B cell (primary cell): ENCODE results near the gene CACNA2D3. TPM values are rescaled to one million over a fixed set of nuclear protein-coding genes. Genes with fewer than 3 reads are reported as not detected.

ENCODE experiments used
- ATAC-seq: fragments of 200-7000 bp; cut with Tn5 transposase; one replicate; pipeline ENCODE4 v1.10.0; 2021; ENCODE audit warnings: low read depth, mild to moderate bottlenecking, moderate number of reproducible peaks, moderate library complexity
- CTCF ChIA-PET: fragments of 350-600 bp; sonication (Branson Sonifier 250); formaldehyde crosslinking; loops from one replicate; lab custom pipeline; 2021; ENCODE audit warnings: antibody characterized with exemption, inconsistent platforms; lab: Charles Lee
- POLR2A ChIA-PET: fragments of 350-600 bp; sonication (Branson Sonifier 250); formaldehyde crosslinking; loops from one replicate; lab custom pipeline; 2021; ENCODE audit warnings: antibody characterized with exemption; lab: Charles Lee
- DNase-seq: peaks from one replicate; pipeline ENCODE4 v3.0.0; 2013
- H2AFZ ChIP-seq: 2 replicates; pipeline ENCODE4 v1.6.1; 2012; ENCODE audit warnings: mild to moderate bottlenecking, low read depth, low read length; ENCODE audit not compliant: insufficient read depth, poor library complexity, severe bottlenecking
- H3K27ac ChIP-seq, 2 donors: 1 replicate in 1 of 2; 2 replicates in 1 of 2; pipeline ENCODE4 v1.5.1; 2012 to 2013; ENCODE audit warnings: low read length in 2 of 2, mild to moderate bottlenecking in 2 of 2, moderate library complexity in 1 of 2
- H3K27me3 ChIP-seq, 4 experiments: fragments of 200-600 bp in 1 of 4; sonication (generic) in 1 of 4; replicated peaks in 1 of 4; 1 replicate in 2 of 4; 2 replicates in 2 of 4; pipeline versions ENCODE4 v1.6.1 to v1.7.0; 2013 to 2016; ENCODE audit warnings: low read length in 3 of 4, mild to moderate bottlenecking in 2 of 4, mixed read lengths in 1 of 4, moderate library complexity in 1 of 4; ENCODE audit not compliant: insufficient read depth in 4 of 4, control insufficient read depth in 3 of 4; ENCODE audit errors: control extremely low read depth in 1 of 4
- H3K36me3 ChIP-seq, 2 experiments: replicated peaks in 1 of 2; 1 replicate in 1 of 2; 2 replicates in 1 of 2; pipeline versions ENCODE4 v1.6.1 to v1.7.1; 2013; ENCODE audit warnings: low read length in 1 of 2; ENCODE audit not compliant: insufficient read depth in 2 of 2, control insufficient read depth in 1 of 2; ENCODE audit errors: control extremely low read depth in 1 of 2, extremely low read depth in 1 of 2
- H3K4me1 ChIP-seq, 2 donors: fragments of 200-600 bp in 1 of 2; sonication (generic) in 1 of 2; 1 replicate in 1 of 2; 2 replicates in 1 of 2; pipeline versions ENCODE4 v1.5.1 to v1.6.1; 2013 to 2017; ENCODE audit warnings: low read length in 2 of 2; ENCODE audit not compliant: control insufficient read depth in 2 of 2, insufficient read depth in 2 of 2
- H3K4me2 ChIP-seq: replicated peaks from 2 replicates; pipeline ENCODE3; 2012; ENCODE audit warnings: mild to moderate bottlenecking, low read depth, low read length; ENCODE audit not compliant: poor library complexity, severe bottlenecking
- H3K4me3 ChIP-seq, 5 experiments: fragments of 200-600 bp in 1 of 5; sonication (generic) in 1 of 5; 1 replicate in 3 of 5; 2 replicates in 2 of 5; pipeline versions ENCODE4 v1.5.1 to v1.7.0; 2011 to 2016; ENCODE audit warnings: low read length in 4 of 5, mild to moderate bottlenecking in 4 of 5, low read depth in 2 of 5, control low read depth in 1 of 5, moderate library complexity in 1 of 5; ENCODE audit not compliant: insufficient read depth in 1 of 5; ENCODE audit errors: control extremely low read depth in 1 of 5, extremely low read depth in 1 of 5
- H3K79me2 ChIP-seq: fragments of 200-600 bp; sonication (generic); one replicate; pipeline ENCODE4 v1.6.0; 2016; ENCODE audit warnings: low read length; ENCODE audit not compliant: control insufficient read depth, insufficient read depth
- H3K9ac ChIP-seq: fragments of 200-600 bp; sonication (generic); 2 replicates; pipeline ENCODE4 v1.6.1; 2017; ENCODE audit warnings: mild to moderate bottlenecking, low read length, moderate library complexity
- H3K9me3 ChIP-seq, 3 donors: one replicate each; pipeline versions ENCODE4 v1.6.1 to v1.7.1; 2013; ENCODE audit warnings: low read length in 2 of 3; ENCODE audit not compliant: control insufficient read depth in 2 of 3, insufficient read depth in 1 of 3; ENCODE audit errors: control extremely low read depth in 1 of 3
- H4K20me1 ChIP-seq: 2 replicates; pipeline ENCODE4 v1.6.0; 2012; ENCODE audit warnings: mild to moderate bottlenecking, low read length; ENCODE audit not compliant: insufficient read depth, control insufficient read depth, poor library complexity, severe bottlenecking
- H3K27ac Mint-ChIP-seq: one replicate; pipeline ENCODE4 v1.8.0; 2021; ENCODE audit warnings: mixed read lengths
- H3K27me3 Mint-ChIP-seq: one replicate; pipeline ENCODE4 v1.8.0; 2021; ENCODE audit warnings: mixed read lengths
- H3K4me1 Mint-ChIP-seq: one replicate; pipeline ENCODE4 v1.8.0; 2021; ENCODE audit warnings: mixed read lengths
- H3K4me3 Mint-ChIP-seq: one replicate; pipeline ENCODE4 v1.8.0; 2021; ENCODE audit warnings: mixed read lengths
- H3K9me3 Mint-ChIP-seq: one replicate; pipeline ENCODE4 v1.8.0; 2022; ENCODE audit warnings: mixed read lengths; ENCODE audit not compliant: insufficient read depth
- EZH2 ChIP-seq: IDR thresholded peaks from 2 replicates; pipeline ENCODE4 v1.6.1; 2012; ENCODE audit warnings: borderline replicate concordance, low read depth, mild to moderate bottlenecking, moderate library complexity, low read length; ENCODE audit not compliant: insufficient read depth, poor library complexity, severe bottlenecking
- WGBS: methylation state at CpG from one replicate; pipeline ENCODE4 v1.1.5; 2013; ENCODE audit warnings: missing lambda C conversion rate; ENCODE audit not compliant: insufficient coverage; 5-methylcytosine and 5-hydroxymethylcytosine counted together
- intact Hi-C: fragments of 100-400 bp; cut with micrococcal nuclease; formaldehyde crosslinking; loops from one replicate; pipeline ENCODE4 v1.10.0; 2022
- polyA plus RNA-seq: library from polyadenylated mRNA; depleted of rRNA; stranded (reverse); fragments of >200 nt; gene quantifications from 2 replicates; pipeline ENCODE4 v1.2.3, GENCODE V29; 2012
- total RNA-seq, 2 donors: library from RNA; stranded (reverse); fragments of 120-200 nt in 1 of 2; gene quantifications; 1 replicate in 1 of 2; 2 replicates in 1 of 2; pipeline versions ENCODE4 v1.2.3 to v1.2.4, GENCODE V29; 2013 to 2022
- TF ChIP-seq, protein P1 (sequence below): fragments of 200-600 bp; IDR thresholded peaks from one replicate; pipeline ENCODE4 v1.8.0; 2022; ENCODE audit warnings: antibody characterized with exemption, mild to moderate bottlenecking

The CACNA2D3 gene
- total and polyA plus RNA-seq, 2 donors (not counting 1 experiment from before 2014, with no cell fraction given): not detected

DNA sequence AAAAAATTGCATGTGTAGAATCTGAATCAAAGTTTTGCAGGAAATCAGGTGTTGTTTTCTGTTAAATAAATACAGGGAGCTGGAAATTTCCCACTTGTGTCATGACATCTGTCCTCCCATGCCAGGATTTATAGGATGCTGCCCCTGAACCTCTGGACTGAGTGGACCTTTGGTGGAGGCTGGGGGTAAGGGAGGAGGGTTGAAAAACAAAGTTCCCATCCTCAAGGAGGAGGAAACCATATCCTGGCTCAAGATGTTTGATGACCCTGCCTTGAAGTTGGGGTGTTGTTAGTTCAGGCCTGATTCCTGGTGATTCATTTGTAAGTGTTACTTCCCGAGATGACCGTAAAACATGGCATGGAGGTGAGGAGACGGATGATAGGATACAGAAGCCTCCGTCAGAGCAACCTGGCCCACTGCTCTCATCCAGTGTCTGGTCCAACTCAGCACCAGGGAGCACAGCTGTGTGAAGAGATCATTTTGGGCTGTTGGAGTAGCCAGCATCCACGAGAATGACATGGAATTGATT lies 223.6 kb downstream of the CACNA2D3 start:
- Histone ChIP-seq H3K4me3 (no peak overlapping the region), H3K27me3 (no peaks in the 10 kb centered on the region), H3K79me2 (no peaks in the 10 kb centered on the region), H3K9me3 (no peaks in the 10 kb centered on the region), H3K36me3 (no peaks in the 10 kb centered on the region), H4K20me1 (no peaks in the 10 kb centered on the region), H3K27ac (no peak overlapping the region), H3K9ac (no peak overlapping the region), H2AFZ (no peak overlapping the region), H3K4me2 (no peak overlapping the region), H3K4me1 (no peaks in the 10 kb centered on the region)
- DNase-seq (no peak), ATAC-seq (no peak)
- Mint-ChIP-seq H3K27me3 (peaks cover 4% of the 10 kb centered on the region), H3K27ac (no peak overlapping the region), H3K9me3 (no peaks in the 10 kb centered on the region), H3K4me3 (no peak overlapping the region), H3K4me1 (peaks cover 2% of the 10 kb centered on the region)
- WGBS: 88% methylated on average over 4 of the region's 5 CpGs
- POLR2A ChIA-PET: no interaction called here
- intact Hi-C loops: no loop called here
- CTCF ChIA-PET: no interaction called here
- TF ChIP-seq, protein P1, sequence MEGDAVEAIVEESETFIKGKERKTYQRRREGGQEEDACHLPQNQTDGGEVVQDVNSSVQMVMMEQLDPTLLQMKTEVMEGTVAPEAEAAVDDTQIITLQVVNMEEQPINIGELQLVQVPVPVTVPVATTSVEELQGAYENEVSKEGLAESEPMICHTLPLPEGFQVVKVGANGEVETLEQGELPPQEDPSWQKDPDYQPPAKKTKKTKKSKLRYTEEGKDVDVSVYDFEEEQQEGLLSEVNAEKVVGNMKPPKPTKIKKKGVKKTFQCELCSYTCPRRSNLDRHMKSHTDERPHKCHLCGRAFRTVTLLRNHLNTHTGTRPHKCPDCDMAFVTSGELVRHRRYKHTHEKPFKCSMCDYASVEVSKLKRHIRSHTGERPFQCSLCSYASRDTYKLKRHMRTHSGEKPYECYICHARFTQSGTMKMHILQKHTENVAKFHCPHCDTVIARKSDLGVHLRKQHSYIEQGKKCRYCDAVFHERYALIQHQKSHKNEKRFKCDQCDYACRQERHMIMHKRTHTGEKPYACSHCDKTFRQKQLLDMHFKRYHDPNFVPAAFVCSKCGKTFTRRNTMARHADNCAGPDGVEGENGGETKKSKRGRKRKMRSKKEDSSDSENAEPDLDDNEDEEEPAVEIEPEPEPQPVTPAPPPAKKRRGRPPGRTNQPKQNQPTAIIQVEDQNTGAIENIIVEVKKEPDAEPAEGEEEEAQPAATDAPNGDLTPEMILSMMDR: no peak
- no peak for TF ChIP-seq EZH2

DNA sequence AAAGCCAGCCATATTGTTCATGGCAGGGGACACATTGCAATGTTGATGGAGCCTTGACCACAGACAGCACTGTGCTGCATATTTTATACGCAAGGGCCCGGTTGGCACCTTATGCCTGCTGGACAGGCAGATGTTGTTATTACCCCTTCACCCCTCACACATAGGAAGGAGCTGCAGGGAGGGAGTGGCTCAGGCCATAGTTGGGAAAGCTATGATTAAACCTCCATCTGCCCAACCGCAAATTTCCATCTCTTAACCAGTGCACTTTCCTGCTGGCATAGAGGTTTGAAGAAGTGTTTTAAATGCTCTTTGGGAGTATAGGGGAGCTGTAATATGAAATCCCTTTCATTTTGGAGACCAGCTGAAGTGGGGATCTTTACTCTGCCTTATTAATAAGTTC lies 224.7 kb downstream of the CACNA2D3 start:
- TF ChIP-seq EZH2: no peak
- TF ChIP-seq, protein P1: no peak
- no peak for ATAC-seq

More for the DNA sequence above, 224.7 kb downstream of the CACNA2D3 start:
- H3K27me3 Mint-ChIP-seq: peaks cover 4% of the 10 kb centered on the region
- intact Hi-C loops: no loop called here
- Histone ChIP-seq H3K4me1 (no peaks in the 10 kb centered on the region), H3K36me3 (no peaks in the 10 kb centered on the region), H3K79me2 (no peaks in the 10 kb centered on the region), H3K27ac (no peak overlapping the region), H4K20me1 (no peaks in the 10 kb centered on the region), H3K27me3 (no peaks in the 10 kb centered on the region), H3K4me3 (no peak overlapping the region), H3K4me2 (no peak overlapping the region), H2AFZ (no peak overlapping the region), H3K9me3 (no peaks in the 10 kb centered on the region), H3K9ac (no peak overlapping the region)
- DNase-seq: no peak
- POLR2A ChIA-PET: no interaction called here
- no peak overlapping the region for H3K27ac Mint-ChIP-seq
- H3K9me3 Mint-ChIP-seq: no peaks in the 10 kb centered on the region
- no peak overlapping the region for H3K4me3 Mint-ChIP-seq
- CTCF ChIA-PET: no interaction called here
- peaks cover 2% of the 10 kb centered on the region for H3K4me1 Mint-ChIP-seq
- no CpG with 5 or more reads among the region's 3 CpGs for WGBS
